T-helper 2 cell treated with Interferon-gamma antibody and Interleukin-4, amounts not matched to agents 5 μg/mL and 100 μg/mL, for 36 hours (primary cell): ENCODE measurements around the gene KIAA1217.
"Not testable (repeated sequence)": the region's sequence is repeated elsewhere in the genome, so short reads cannot be mapped to it uniquely, and the experiment has no call there.

Experiments
- DNase-seq: peaks from one replicate; pipeline ENCODE4 v3.0.0; 2021; ENCODE audit warnings: low spot score
- H3K27ac Mint-ChIP-seq: one replicate; pipeline ENCODE4 v1.8.0; 2021; ENCODE audit warnings: mild to moderate bottlenecking, mixed read lengths
- H3K27me3 Mint-ChIP-seq: one replicate; pipeline ENCODE4 v1.8.0; 2021; ENCODE audit warnings: low read depth, mixed read lengths
- H3K36me3 Mint-ChIP-seq: one replicate; pipeline ENCODE4 v1.8.0; 2021; ENCODE audit warnings: low read depth, mixed read lengths
- H3K4me1 Mint-ChIP-seq: one replicate; pipeline ENCODE4 v1.8.0; 2021; ENCODE audit warnings: low read depth, mixed read lengths
- H3K4me3 Mint-ChIP-seq: one replicate; pipeline ENCODE4 v1.8.0; 2022; ENCODE audit warnings: mild to moderate bottlenecking, moderate library complexity, mixed read lengths
- H3K9me3 Mint-ChIP-seq: one replicate; pipeline ENCODE4 v1.8.0; 2021; ENCODE audit warnings: mixed read lengths

The KIAA1217 gene

GRCh38 chr10:24306507-24306875, 97.6 kb downstream of the KIAA1217 start:
- no peaks in the 10 kb centered on the region for H3K36me3 Mint-ChIP-seq
- no peak for DNase-seq
- no peak overlapping the region for H3K4me3 Mint-ChIP-seq
- no peaks in the 10 kb centered on the region for H3K4me1 Mint-ChIP-seq
- H3K27me3 Mint-ChIP-seq: no peaks in the 10 kb centered on the region
- H3K27ac Mint-ChIP-seq: no peak overlapping the region
- H3K9me3 Mint-ChIP-seq: no peaks in the 10 kb centered on the region

GRCh38 chr10:24307116-24307515, 98.2 kb downstream of the KIAA1217 start:
- Mint-ChIP-seq H3K27me3 (no peaks in the 10 kb centered on the region), H3K4me1 (no peaks in the 10 kb centered on the region), H3K36me3 (no peaks in the 10 kb centered on the region), H3K9me3 (no peaks in the 10 kb centered on the region), H3K27ac (no peak overlapping the region), H3K4me3 (no peak overlapping the region)
- DNase-seq: no peak

- no peaks in the 10 kb centered on the region for H3K4me1 Mint-ChIP-seq
- H3K36me3 Mint-ChIP-seq: no peaks in the 10 kb centered on the region
- DNase-seq: no peak
- no peak overlapping the region for H3K4me3 Mint-ChIP-seq
- no peaks in the 10 kb centered on the region for H3K27me3 Mint-ChIP-seq
- no peak overlapping the region for H3K27ac Mint-ChIP-seq
- H3K9me3 Mint-ChIP-seq: no peaks in the 10 kb centered on the region
Observed at GRCh38 chr10:24307696-24308485, 99.0 kb downstream of the KIAA1217 start.

GRCh38 chr10:24310104-24310503, 101.2 kb downstream of the KIAA1217 start:
- no peaks in the 10 kb centered on the region for H3K36me3 Mint-ChIP-seq
- no peaks in the 10 kb centered on the region for H3K9me3 Mint-ChIP-seq
- no peak overlapping the region for H3K27ac Mint-ChIP-seq
- H3K4me1 Mint-ChIP-seq: no peaks in the 10 kb centered on the region
- no peak overlapping the region for H3K4me3 Mint-ChIP-seq
- DNase-seq: no peak
- H3K27me3 Mint-ChIP-seq: no peaks in the 10 kb centered on the region

GRCh38 chr10:24311888-24312287, 103.0 kb downstream of the KIAA1217 start:
- Mint-ChIP-seq H3K36me3 (no peaks in the 10 kb centered on the region), H3K27ac (no peak overlapping the region), H3K4me3 (no peak overlapping the region), H3K4me1 (no peaks in the 10 kb centered on the region), H3K27me3 (no peaks in the 10 kb centered on the region), H3K9me3 (no peaks in the 10 kb centered on the region)
- DNase-seq: no peak

GRCh38 chr10:24313283-24313682, 104.3 kb downstream of the KIAA1217 start:
- Mint-ChIP-seq H3K27me3 (no peaks in the 10 kb centered on the region), H3K9me3 (no peaks in the 10 kb centered on the region), H3K36me3 (no peaks in the 10 kb centered on the region), H3K4me3 (no peak overlapping the region), H3K27ac (no peak overlapping the region), H3K4me1 (no peaks in the 10 kb centered on the region)
- DNase-seq: no peak

- Mint-ChIP-seq H3K4me1 (no peaks in the 10 kb centered on the region), H3K9me3 (no peaks in the 10 kb centered on the region), H3K27me3 (no peaks in the 10 kb centered on the region), H3K36me3 (no peaks in the 10 kb centered on the region), H3K27ac (no peak overlapping the region), H3K4me3 (no peak overlapping the region)
- DNase-seq: no peak
Observed at GRCh38 chr10:24315211-24315610, 106.3 kb downstream of the KIAA1217 start.

- Mint-ChIP-seq H3K36me3 (no peaks in the 10 kb centered on the region), H3K9me3 (no peaks in the 10 kb centered on the region), H3K4me1 (no peaks in the 10 kb centered on the region), H3K4me3 (no peak overlapping the region), H3K27ac (no peak overlapping the region), H3K27me3 (no peaks in the 10 kb centered on the region)
- no peak for DNase-seq
Observed at GRCh38 chr10:24318517-24318916, 109.6 kb downstream of the KIAA1217 start.

GRCh38 chr10:24320373-24320772, 111.4 kb downstream of the KIAA1217 start:
- H3K4me1 Mint-ChIP-seq: no peaks in the 10 kb centered on the region
- no peaks in the 10 kb centered on the region for H3K36me3 Mint-ChIP-seq

GRCh38 chr10:24324651-24325050, 115.7 kb downstream of the KIAA1217 start:
- peaks cover 6% of the 10 kb centered on the region for H3K9me3 Mint-ChIP-seq
- H3K4me1 Mint-ChIP-seq: no peaks in the 10 kb centered on the region
- H3K27me3 Mint-ChIP-seq: no peaks in the 10 kb centered on the region
- H3K27ac Mint-ChIP-seq: no peak overlapping the region
- DNase-seq: no peak
- no peak overlapping the region for H3K4me3 Mint-ChIP-seq
- H3K36me3 Mint-ChIP-seq: no peaks in the 10 kb centered on the region

More at GRCh38 chr10:24320373-24320772, 111.4 kb downstream of the KIAA1217 start:
- no peak overlapping the region for H3K4me3 Mint-ChIP-seq
- H3K27ac Mint-ChIP-seq: no peak overlapping the region
- no peaks in the 10 kb centered on the region for H3K9me3 Mint-ChIP-seq
- no peaks in the 10 kb centered on the region for H3K27me3 Mint-ChIP-seq
- no peak for DNase-seq

GRCh38 chr10:24331457-24331856, 122.5 kb downstream of the KIAA1217 start:
- Mint-ChIP-seq H3K4me1 (no peaks in the 10 kb centered on the region), H3K27ac (no peak overlapping the region), H3K27me3 (no peaks in the 10 kb centered on the region), H3K4me3 (no peak overlapping the region), H3K36me3 (no peaks in the 10 kb centered on the region), H3K9me3 (peaks cover 6% of the 10 kb centered on the region)
- DNase-seq: no peak

GRCh38 chr10:24333736-24334135, 124.8 kb downstream of the KIAA1217 start:
- Mint-ChIP-seq H3K4me1 (no peaks in the 10 kb centered on the region), H3K4me3 (no peak overlapping the region), H3K27ac (no peak overlapping the region), H3K36me3 (no peaks in the 10 kb centered on the region), H3K9me3 (no peaks in the 10 kb centered on the region), H3K27me3 (no peaks in the 10 kb centered on the region)
- DNase-seq: no peak

GRCh38 chr10:24334279-24334939, 125.5 kb downstream of the KIAA1217 start:
- H3K27ac Mint-ChIP-seq: no peak overlapping the region
- no peaks in the 10 kb centered on the region for H3K27me3 Mint-ChIP-seq
- no peak overlapping the region for H3K4me3 Mint-ChIP-seq
- H3K36me3 Mint-ChIP-seq: no peaks in the 10 kb centered on the region
- no peaks in the 10 kb centered on the region for H3K4me1 Mint-ChIP-seq
- H3K9me3 Mint-ChIP-seq: no peaks in the 10 kb centered on the region
- no peak for DNase-seq

GRCh38 chr10:24337723-24338122, 128.8 kb downstream of the KIAA1217 start:
- not testable (repeated sequence) for DNase-seq, H3K4me1 Mint-ChIP-seq, H3K27ac Mint-ChIP-seq, H3K36me3 Mint-ChIP-seq, H3K27me3 Mint-ChIP-seq, H3K9me3 Mint-ChIP-seq, H3K4me3 Mint-ChIP-seq

GRCh38 chr10:24339387-24339786, 130.4 kb downstream of the KIAA1217 start:
- H3K27ac Mint-ChIP-seq: no peak overlapping the region
- H3K9me3 Mint-ChIP-seq: no peaks in the 10 kb centered on the region

More at GRCh38 chr10:24339387-24339786, 130.4 kb downstream of the KIAA1217 start:
- no peaks in the 10 kb centered on the region for H3K27me3 Mint-ChIP-seq
- no peaks in the 10 kb centered on the region for H3K36me3 Mint-ChIP-seq
- no peak overlapping the region for H3K4me3 Mint-ChIP-seq
- no peaks in the 10 kb centered on the region for H3K4me1 Mint-ChIP-seq
- DNase-seq: no peak
